Cardiac septum (tissue), 1 donor: ENCODE measurements around the gene ATP8A1. TPM values are rescaled to one million over a fixed set of nuclear protein-coding genes. Genes with fewer than 3 reads are reported as not detected.
A peak's percentile ranks its signal among the peaks of the same experiment; 100 is the strongest.

Source experiments
- DNase-seq: peaks from one replicate; pipeline ENCODE4 v3.0.0-alpha.2; 2020; ENCODE audit warnings: low spot score
- intact Hi-C: fragments of 100-400 bp; cut with DNase I; formaldehyde crosslinking; loops from one replicate; pipeline ENCODE4 v1.14.0; 2022
- total RNA-seq: library from RNA; stranded (reverse); fragmentation: NEBNext Ultra II Directional; extraction: Animal tissue kit (Norgen Biotek cat#: 25700); gene quantifications from one replicate; pipeline ENCODE4 v1.2.1, GENCODE V29; 2021
- donor health status: DM: no; HTN: no; CAD: no.

Gene ATP8A1
- total RNA-seq, 1 donor from 2014 or later, result 22.1 TPM

GRCh38 chr4:42633605-42634388 is 23.1 kb downstream of the ATP8A1 start:
- no peak for DNase-seq
- intact Hi-C loops, result no loop called here

- no peak for DNase-seq
- intact Hi-C loops, result no loop called here
Measured at GRCh38 chr4:42632653-42633382, 24.1 kb downstream of the ATP8A1 start.

- DNase-seq, result no peak
- intact Hi-C loops, result no loop called here
Measured at GRCh38 chr4:42630908-42631307, 26.0 kb downstream of the ATP8A1 start.

GRCh38 chr4:42628740-42629139 is 28.2 kb downstream of the ATP8A1 start:
- no peak for DNase-seq
- intact Hi-C loops, result loop anchor here (2.0 kb wide), 1 partner anchor 28 kb away; the partner anchor contains the start of gene ATP8A1

- DNase-seq, result peak; percentile 88
- intact Hi-C loops, result loop anchor here (2.0 kb wide), 1 partner anchor 29 kb away; the partner anchor contains the start of gene ATP8A1
Measured at GRCh38 chr4:42627885-42628646, 28.8 kb downstream of the ATP8A1 start.

GRCh38 chr4:42626629-42627146 is 30.2 kb downstream of the ATP8A1 start:
- intact Hi-C loops, result no loop called here
- DNase-seq, result no peak

GRCh38 chr4:42625329-42625728 is 31.6 kb downstream of the ATP8A1 start:
- DNase-seq, result no peak
- intact Hi-C loops, result no loop called here

- intact Hi-C loops, result no loop called here
Measured at GRCh38 chr4:42624551-42624950, 32.4 kb downstream of the ATP8A1 start.

GRCh38 chr4:42618023-42618422 is 38.9 kb downstream of the ATP8A1 start:
- intact Hi-C loops, result no loop called here
- no peak for DNase-seq

More at GRCh38 chr4:42624551-42624950, 32.4 kb downstream of the ATP8A1 start:
- DNase-seq, result no peak

- DNase-seq, result no peak
- intact Hi-C loops, result no loop called here
Measured at GRCh38 chr4:42617030-42617429, 39.9 kb downstream of the ATP8A1 start.

GRCh38 chr4:42616572-42616971 is 40.3 kb downstream of the ATP8A1 start:
- intact Hi-C loops, result no loop called here

GRCh38 chr4:42615131-42615763 is 41.7 kb downstream of the ATP8A1 start:
- intact Hi-C loops, result no loop called here
- DNase-seq, result no peak

More at GRCh38 chr4:42616572-42616971, 40.3 kb downstream of the ATP8A1 start:
- no peak for DNase-seq

GRCh38 chr4:42612898-42613297 is 44.0 kb downstream of the ATP8A1 start:
- no peak for DNase-seq
- intact Hi-C loops, result no loop called here

- intact Hi-C loops, result no loop called here
- DNase-seq, result no peak
Measured at GRCh38 chr4:42610941-42611340, 46.0 kb downstream of the ATP8A1 start.

GRCh38 chr4:42609051-42609450 is 47.9 kb downstream of the ATP8A1 start:
- intact Hi-C loops, result loop anchor here (5.0 kb wide), 1 partner anchor 33 kb away; no protein-coding TSS in a partner anchor

GRCh38 chr4:42608551-42608950 is 48.4 kb downstream of the ATP8A1 start:
- no peak for DNase-seq
- intact Hi-C loops, result loop anchor here (5.0 kb wide), 1 partner anchor 34 kb away; no protein-coding TSS in a partner anchor

More at GRCh38 chr4:42609051-42609450, 47.9 kb downstream of the ATP8A1 start:
- DNase-seq, result no peak

GRCh38 chr4:42607011-42607726 is 49.7 kb downstream of the ATP8A1 start:
- intact Hi-C loops, result loop anchor here (2.0 to 5.0 kb wide), 2 partner anchors 35 to 50 kb away; partner anchors contain the start of gene ATP8A1
- DNase-seq, result no peak

GRCh38 chr4:42605264-42605663 is 51.6 kb downstream of the ATP8A1 start:
- intact Hi-C loops, result loop anchor here (5.0 kb wide), 1 partner anchor 37 kb away; no protein-coding TSS in a partner anchor
- DNase-seq, result no peak
